Renal cortex interstitium (tissue), 11 donors: ENCODE data around the gene COQ4. TPM values are rescaled to one million over a fixed set of nuclear protein-coding genes. Genes with fewer than 3 reads are reported as not detected.

Source experiments
- DNase-seq, 11 donors: peaks; one replicate each; pipeline ENCODE4 v3.0.0-alpha.2; 2013; ENCODE audit warnings: low read depth in 9 of 11, low spot score in 4 of 11; ENCODE audit errors: extremely low read depth in 1 of 11
- polyA plus RNA-seq, 3 donors: library from polyadenylated mRNA; unstranded; fragments of 120-200 nt; gene quantifications; one replicate each; pipeline ENCODE4 v1.2.1, GENCODE V29; 2013; ENCODE audit not compliant: insufficient read length in 3 of 3

The COQ4 gene
- polyA plus RNA-seq, 3 donors, result 57.3 to 96.9 (median 68.8) TPM

DNA sequence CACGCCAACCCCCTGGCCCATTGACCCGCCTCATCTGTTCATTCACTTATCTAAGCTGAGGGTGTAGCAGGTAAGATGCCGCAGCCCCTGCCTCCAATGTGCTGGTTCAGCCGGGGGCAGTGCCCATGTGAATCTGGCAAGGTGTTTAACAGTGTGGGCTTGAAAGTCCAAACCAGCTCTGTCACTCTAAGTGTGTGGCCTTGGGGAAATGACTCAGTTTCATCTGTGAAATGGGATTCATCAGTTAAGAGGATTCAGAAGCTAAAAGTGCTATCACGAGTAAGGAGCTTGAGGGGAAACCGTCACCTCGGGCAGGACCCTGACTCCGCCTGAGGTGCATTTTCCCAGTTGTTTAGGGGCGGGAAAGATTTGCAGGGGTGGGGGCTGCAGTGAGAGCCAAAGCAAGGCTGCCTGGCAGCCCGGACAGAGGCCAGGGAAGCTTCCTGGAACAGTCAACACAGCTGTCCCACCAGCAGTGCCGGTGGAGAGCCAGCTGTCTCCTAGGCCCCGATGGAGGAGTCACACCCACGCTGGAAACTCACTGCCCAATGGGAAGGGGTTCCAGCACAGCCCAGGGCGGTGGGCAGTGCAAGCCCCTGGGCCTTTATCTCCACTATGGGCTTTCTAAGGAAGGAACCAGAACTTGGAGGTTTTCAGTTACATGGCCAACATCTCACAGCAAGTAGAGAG is 38.8 kb downstream of the COQ4 start:
- DNase-seq, result no peak

DNA sequence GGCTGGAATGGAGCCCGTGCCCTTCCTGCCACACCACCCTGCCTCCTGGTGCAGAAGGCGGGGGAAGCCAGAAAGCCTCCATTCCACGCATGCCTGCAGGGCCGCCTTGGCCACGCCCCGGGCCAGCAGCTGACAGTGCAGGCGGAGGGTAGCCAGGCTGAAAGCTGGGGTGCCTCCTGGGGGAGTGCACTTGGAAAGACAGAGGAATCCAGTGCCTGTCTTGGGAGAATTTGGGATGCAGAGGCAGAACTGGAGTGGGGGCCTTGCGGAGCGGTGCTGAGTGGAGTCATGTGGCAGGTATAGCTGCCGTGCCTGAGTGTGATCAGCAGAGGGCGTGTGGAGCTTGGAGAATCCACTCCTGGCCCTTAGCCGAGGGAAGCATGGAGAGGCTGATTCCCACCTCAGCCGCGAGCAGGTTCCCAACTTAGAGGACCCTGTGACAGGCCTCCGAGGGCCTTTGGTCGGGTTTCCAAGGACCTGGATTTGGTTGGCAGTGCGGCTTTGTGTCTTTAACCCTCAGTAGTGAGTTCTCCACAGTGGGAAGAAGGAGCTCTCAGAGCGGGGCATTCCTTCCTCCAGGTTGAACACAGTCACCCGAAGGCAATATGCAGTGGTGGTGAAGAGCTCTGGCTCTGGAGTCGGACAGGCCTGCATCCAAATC is 39.5 kb downstream of the COQ4 start:
- DNase-seq, result peak in 9 of 11 donors; percentile 66 to 85 (median 77)

DNA sequence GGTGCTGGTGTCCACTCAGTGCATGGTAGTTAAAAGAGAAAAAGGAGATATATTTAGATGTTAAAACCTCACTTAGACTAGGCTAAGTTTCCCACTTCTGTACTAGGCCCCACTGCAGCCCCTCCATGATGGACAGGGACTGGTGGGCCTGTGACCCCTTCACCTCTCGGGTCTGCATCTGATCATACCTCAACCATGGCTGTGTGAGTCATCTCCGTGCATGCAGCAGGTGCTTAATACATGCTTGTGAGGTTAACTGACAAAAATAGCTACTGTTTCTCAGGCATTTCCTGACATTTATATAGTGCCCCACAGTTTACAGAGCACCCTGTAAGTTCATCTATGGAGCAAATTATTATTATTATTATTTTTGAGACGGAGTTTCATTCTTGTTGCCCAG is 40.1 kb downstream of the COQ4 start:
- DNase-seq, result no peak

DNA sequence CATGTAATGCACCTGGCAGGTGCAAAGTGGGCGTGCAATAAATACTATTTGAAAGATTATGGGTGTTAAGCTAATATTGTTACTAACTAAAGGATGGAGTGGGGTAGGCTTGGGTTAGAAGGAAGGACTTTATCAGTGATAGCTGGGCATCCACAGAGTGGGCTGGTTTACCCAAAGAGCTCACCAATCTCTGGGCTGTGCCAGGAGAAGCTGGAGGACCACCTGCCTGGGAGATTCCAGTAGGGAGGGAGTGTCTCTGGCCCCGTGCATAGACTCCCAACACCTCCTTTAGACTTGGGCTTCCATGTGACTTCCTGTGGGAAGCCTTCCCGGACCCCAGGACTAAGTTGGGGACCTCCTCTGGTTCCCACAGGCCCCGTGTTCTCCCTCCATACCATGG is 42.9 kb downstream of the COQ4 start:
- DNase-seq, result no peak

GRCh38 chr9:128369024-128369706 is 46.5 kb downstream of the COQ4 start:
- no peak for DNase-seq

DNA sequence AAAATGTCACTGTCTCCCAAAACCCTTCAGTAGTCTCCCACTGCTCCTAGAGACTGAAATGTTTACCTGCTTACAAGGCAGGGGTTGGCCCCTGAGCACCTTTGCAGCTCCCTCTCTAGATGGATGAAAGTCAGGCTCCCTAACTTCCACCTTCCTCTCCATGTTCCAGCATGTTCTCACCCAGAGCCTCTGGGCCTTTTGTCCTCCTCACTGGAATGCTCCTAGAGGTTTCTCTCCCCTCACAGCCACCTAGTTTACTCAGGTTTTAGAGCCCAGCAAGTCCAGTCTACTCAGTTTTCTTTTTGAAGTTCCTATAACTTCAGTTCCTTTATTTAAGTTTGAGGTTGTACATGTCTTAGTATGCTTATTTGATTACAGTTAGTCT is 47.7 kb downstream of the COQ4 start:
- no peak for DNase-seq

DNA sequence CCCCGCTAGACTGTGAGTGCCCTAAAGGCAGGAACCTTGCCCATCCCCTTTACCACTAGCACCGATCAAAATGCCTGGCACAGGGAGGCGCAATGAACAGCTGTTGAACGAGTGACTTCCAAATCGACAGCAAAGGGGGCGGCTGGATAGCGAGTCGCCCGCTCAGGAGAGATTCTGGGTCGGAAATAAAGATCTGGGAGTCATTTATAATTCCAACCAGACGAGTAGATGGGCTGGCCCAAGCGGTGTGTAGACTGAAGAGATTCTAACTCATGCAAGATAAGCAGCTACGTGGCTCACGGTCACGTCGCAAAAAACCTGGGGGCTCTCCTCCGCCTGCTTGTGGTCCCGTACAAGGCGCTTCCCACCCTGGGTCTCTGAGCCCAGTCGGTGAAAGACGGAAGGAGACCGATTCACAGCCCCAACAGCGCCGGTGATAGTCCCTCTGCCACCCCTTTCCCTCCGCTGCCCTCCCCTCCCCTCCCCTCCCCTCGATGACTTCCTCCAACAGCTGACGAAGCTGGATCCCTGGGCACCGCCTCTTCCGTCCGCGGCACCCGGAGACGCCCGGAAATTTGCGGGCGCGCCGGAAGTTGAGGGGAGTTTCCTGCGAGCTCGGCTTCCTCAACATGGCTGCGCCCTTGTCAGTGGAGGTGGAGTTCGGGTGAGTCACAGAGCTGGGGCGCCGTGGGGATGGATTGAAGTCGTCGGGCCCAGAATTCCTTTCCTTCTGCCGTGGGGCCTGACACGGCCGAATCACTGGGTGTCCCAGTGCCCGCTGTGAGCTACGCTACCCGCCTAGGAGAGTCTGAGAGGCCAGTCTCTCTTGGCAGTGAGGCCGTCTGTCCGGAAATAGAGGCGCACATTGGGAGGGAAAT is 48.4 kb downstream of the COQ4 start, which contains the start of gene URM1:
Gene URM1 (plus strand): TSS at position 623 of the 878 bp plus-strand sequence. CDS start 7 bp downstream, at position 630.
- DNase-seq, result peak; percentile 86 to 98 (median 94)

DNA sequence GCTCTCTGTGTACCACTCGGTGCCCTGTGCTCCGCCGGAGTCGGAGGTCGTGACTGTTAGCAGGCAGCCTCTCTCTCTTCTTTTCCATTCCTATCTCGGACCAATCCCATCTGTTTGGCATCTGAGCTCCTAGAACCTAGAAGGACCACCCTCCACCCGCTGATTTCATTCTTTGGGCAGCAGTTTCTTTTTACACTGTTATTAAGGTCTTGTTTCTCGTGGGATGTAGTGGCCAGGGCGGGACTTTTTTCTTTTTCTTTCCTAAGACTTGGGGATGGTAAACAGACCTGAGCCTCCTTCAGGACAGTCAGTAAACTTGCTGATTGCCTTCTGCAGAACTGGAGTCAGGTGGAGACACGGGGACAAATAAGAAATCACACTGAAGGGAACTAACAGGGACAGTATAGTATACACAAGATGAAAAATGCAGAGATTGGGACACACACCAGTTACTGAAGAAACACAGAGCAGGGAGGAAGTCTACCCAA is 49.0 kb downstream of the COQ4 start:
- DNase-seq, result no peak

- DNase-seq, result no peak
Measured at GRCh38 chr9:128372188-128372641, 49.6 kb downstream of the COQ4 start.

DNA sequence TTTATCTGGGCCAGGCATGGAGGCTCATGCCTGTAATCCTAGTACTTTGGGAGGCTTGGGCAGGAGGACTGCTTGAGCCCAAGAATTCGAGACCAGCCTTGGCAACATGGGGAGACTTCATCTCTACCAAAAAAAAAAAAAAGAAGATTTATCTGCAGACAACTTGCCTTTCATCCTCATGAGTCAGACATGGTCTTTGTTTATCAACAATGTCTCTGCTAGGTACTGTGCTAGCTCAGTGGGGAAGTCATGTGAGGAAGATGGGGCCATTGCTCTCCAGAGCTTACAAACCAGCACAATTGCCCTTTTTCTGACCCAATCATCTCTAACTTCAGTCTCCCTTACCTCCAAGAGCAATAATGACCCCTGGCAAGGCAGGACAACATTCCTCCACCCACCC is 50.1 kb downstream of the COQ4 start:
- no peak for DNase-seq

DNA sequence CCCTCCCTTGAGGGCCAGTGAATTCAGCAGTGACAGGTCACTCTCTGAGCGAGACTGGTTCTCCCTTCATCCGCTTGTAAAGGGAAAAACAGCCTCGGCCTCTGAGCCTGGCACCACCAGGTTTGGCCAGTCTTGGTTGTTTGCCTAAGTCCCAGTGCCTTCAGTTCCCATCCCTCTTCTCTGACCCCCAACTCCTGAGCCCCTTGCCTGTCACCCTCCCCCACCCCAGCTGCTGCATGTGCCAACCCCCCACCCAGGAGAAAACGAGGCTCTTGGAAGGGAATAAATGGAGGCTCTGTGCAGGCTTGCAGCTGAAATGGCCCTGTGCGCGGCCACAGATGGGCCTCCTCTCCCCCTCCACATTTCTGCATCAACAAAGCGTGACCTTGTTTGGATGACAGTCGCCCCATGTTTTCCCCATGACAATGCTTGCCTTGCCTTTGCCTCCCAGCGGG is 51.6 kb downstream of the COQ4 start:
- DNase-seq, result no peak

DNA sequence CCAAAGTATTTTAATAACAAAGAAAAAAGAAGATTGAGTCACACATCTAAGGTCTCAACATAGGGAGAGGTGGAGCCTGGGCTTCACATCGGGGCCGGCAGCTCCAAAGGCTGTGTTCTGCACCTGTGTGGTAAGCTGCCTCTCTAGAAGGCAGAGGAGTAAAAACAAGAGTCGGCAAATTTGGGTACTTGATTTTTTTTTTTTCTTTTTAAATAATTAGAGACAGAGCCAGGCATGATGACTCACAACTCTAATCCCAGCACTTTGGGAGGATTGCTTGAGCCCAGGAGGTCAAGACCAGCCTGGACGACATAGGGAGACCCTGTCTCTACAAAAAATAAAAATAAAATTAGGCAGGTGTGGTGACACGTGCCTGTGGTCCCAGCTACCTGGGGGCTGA is 53.2 kb downstream of the COQ4 start:
- no peak for DNase-seq

GRCh38 chr9:128382261-128382660 is 59.6 kb downstream of the COQ4 start:
- DNase-seq, result no peak

- DNase-seq, result no peak
Measured at GRCh38 chr9:128383007-128383753, 60.5 kb downstream of the COQ4 start.
